Measurements from ENCODE around the gene LTO1.
A peak's percentile ranks its signal among the peaks of the same experiment; 100 is the strongest.

The LTO1 gene

GRCh38 chr11:69649576-69649900 is 25.6 kb downstream of the LTO1 start:
- H3K27ac ChIP-seq = no peak overlapping the region
- no peak for DNase-seq (ENCODE audit: low read depth, low spot score)

GRCh38 chr11:69648679-69649575 is 26.2 kb downstream of the LTO1 start:
- no peak for DNase-seq (ENCODE audit: low read depth, low spot score)
- H3K27ac ChIP-seq = no peak overlapping the region

GRCh38 chr11:69647761-69648497 is 27.2 kb downstream of the LTO1 start:
- no peak overlapping the region for H3K27ac ChIP-seq
- DNase-seq (ENCODE audit: low read depth, low spot score) = no peak

GRCh38 chr11:69647390-69647748 is 27.8 kb downstream of the LTO1 start:
- no peak overlapping the region for H3K27ac ChIP-seq
- no peak for DNase-seq (ENCODE audit: low read depth, low spot score)

- DNase-seq (ENCODE audit: low read depth, low spot score) = no peak
- no peak overlapping the region for H3K27ac ChIP-seq
These were observed 28.4 kb downstream of the LTO1 start for GRCh38 chr11:69646493-69647389.

- H3K27ac ChIP-seq = no peak overlapping the region
- DNase-seq (ENCODE audit: low read depth, low spot score) = no peak
These were observed 29.2 kb downstream of the LTO1 start for GRCh38 chr11:69645801-69646492.

GRCh38 chr11:69644962-69645675 is 30.0 kb downstream of the LTO1 start:
- H3K27ac ChIP-seq = no peak overlapping the region
- DNase-seq (ENCODE audit: low read depth, low spot score) = no peak

GRCh38 chr11:69644071-69644961 is 30.8 kb downstream of the LTO1 start:
- no peak for DNase-seq (ENCODE audit: low read depth, low spot score)

GRCh38 chr11:69643646-69644045 is 31.5 kb downstream of the LTO1 start:
- peak overlapping the region; percentile 86 for H3K27ac ChIP-seq
- DNase-seq (ENCODE audit: low read depth, low spot score) = no peak

More at GRCh38 chr11:69644071-69644961, 30.8 kb downstream of the LTO1 start:
- H3K27ac ChIP-seq = peak overlapping the region; percentile 86

GRCh38 chr11:69642913-69643632 is 32.1 kb downstream of the LTO1 start:
- DNase-seq (ENCODE audit: low read depth, low spot score) = no peak
- peak overlapping the region; percentile 86 for H3K27ac ChIP-seq

GRCh38 chr11:69642549-69642912 is 32.6 kb downstream of the LTO1 start:
- H3K27ac ChIP-seq = peak overlapping the region; percentile 86
- no peak for DNase-seq (ENCODE audit: low read depth, low spot score)

- H3K27ac ChIP-seq = peak overlapping the region; percentile 86
- DNase-seq (ENCODE audit: low read depth, low spot score) = no peak
These were observed 33.2 kb downstream of the LTO1 start for GRCh38 chr11:69641681-69642548.

GRCh38 chr11:69640995-69641581 is 34.1 kb downstream of the LTO1 start, which contains the start of gene CCND1:
Gene CCND1, plus strand, starts transcription at chr11:69641156. Its CDS starts 158 bp downstream, at chr11:69641314.
- peak within 1 kb of the TSS; percentile 86 for H3K27ac ChIP-seq
- DNase-seq (ENCODE audit: low read depth, low spot score) = peak; percentile 61

- DNase-seq (ENCODE audit: low read depth, low spot score) = no peak
- peak overlapping the region; percentile 86 for H3K27ac ChIP-seq
These were observed 34.7 kb downstream of the LTO1 start for GRCh38 chr11:69640260-69640994.

- peak overlapping the region; percentile 86 for H3K27ac ChIP-seq
- no peak for DNase-seq (ENCODE audit: low read depth, low spot score)
These were observed 35.3 kb downstream of the LTO1 start for GRCh38 chr11:69639831-69640230.
